ENCODE measurements around the gene HIF1A.
"Not testable (repeated sequence)": the region's sequence is repeated elsewhere in the genome, so short reads cannot be mapped to it uniquely, and the experiment has no call there.

The HIF1A gene

DNA sequence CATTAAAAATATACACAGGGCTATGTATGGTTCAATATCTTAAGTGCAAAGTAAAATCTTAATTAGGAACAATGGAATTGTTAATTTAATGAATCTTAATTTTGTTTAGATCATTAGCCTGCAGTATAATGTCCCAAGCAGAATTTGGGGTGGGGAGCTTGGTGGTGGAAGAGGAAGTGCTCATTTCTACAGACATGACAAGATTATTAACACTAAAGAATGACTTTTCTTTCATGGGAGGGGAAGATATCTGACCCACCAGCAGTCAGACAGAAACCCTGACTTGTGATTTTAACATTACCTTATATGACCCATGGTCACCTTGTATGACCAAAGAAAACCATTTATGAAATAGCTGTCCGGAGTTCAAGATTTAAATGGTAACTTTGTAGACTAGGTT, 41.3 kb upstream of the HIF1A start:
- FAIRE-seq (no peak), DNase-seq (ENCODE audit: insufficient read length, low spot score) (no peak)
- TF ChIP-seq SPI1 (IDR thresholded peaks at IDR 0.05; ENCODE audit: low read depth, low read length) (peak; percentile 74), POLR2A (IDR thresholded peaks at IDR 0.05; ENCODE audit: low read depth, low read length) (no peak)

DNA sequence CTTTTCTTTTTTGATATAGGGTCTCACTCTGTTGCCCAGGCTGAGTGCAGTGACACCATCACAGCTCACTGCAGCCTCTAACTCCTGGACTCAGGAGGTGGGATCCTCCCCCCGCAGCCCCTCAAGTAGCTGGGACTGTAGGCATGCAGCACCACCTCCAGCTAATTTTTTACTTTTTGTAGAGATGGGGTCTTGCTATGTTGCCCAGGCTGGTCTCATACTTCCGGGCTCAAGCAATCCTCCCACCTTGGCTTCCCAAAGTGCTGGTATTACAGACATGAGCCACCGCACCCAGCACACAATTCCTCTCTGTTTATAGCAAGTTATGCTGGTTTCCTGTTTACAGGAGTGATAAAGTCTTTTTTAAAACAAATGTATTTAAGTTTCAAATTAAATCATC, 39.5 kb upstream of the HIF1A start:
- no peak for TF ChIP-seq TAF1 (IDR thresholded peaks at IDR 0.05; ENCODE audit: low read depth, low read length)
- TF ChIP-seq PAX5 (IDR thresholded peaks at IDR 0.05; ENCODE audit: insufficient read depth, low read length, severe bottlenecking) = no peak
- TF ChIP-seq SPI1 (IDR thresholded peaks at IDR 0.05; ENCODE audit: low read depth, low read length) = no peak
- no peak for TF ChIP-seq POLR2AphosphoS5 (IDR thresholded peaks at IDR 0.05; ENCODE audit: low read depth, low read length)
- no peak for TF ChIP-seq POU2F2 (IDR thresholded peaks at IDR 0.05; ENCODE audit: low read depth, low read length)
- no peak for TF ChIP-seq POLR2A (IDR thresholded peaks at IDR 0.05; ENCODE audit: low read depth, low read length)
- DNase-seq (ENCODE audit: insufficient read length, low spot score) (no peak), FAIRE-seq (no peak)

DNA sequence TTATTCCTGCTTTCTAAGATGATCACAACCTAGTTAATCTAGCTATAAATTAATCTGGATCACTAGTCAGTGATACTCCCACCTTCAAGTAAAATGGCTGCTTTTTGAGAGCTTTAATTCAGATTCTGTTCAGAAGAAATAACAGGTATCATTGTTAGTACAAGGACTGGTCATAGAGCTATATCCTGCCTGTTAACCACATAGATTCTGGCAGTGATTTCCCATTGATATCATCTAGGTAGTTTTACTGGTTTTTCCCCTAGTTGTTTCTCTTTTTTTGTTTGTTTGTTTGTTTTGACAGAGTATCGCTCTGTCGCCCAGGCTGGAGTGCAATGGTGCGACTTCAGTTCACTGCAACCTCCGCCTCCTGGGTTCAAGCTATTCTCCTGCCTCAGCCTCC, 39.0 kb upstream of the HIF1A start:
- TF ChIP-seq SPI1 (IDR thresholded peaks at IDR 0.05; ENCODE audit: low read depth, low read length) = no peak
- no peak for FAIRE-seq
- no peak for DNase-seq (ENCODE audit: insufficient read length, low spot score)

DNA sequence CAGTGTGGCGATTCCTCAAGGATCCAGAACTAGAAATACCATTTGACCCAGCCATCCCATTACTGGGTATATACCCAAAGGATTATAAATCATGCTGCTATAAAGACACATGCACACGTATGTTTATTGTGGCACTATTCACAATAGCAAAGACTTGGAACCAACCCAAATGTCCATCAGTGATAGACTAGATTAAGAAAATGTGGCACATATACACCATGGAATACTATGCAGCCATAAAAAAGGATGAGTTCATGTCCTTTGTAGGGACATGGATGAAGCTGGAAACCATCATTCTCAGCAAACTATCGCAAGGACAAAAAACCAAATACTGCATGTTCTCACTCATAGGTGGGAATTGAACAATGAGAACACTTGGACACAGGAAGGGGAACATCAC, 37.2 kb upstream of the HIF1A start:
- DNase-seq (ENCODE audit: insufficient read length, low spot score); FAIRE-seq: not testable (repeated sequence)

DNA sequence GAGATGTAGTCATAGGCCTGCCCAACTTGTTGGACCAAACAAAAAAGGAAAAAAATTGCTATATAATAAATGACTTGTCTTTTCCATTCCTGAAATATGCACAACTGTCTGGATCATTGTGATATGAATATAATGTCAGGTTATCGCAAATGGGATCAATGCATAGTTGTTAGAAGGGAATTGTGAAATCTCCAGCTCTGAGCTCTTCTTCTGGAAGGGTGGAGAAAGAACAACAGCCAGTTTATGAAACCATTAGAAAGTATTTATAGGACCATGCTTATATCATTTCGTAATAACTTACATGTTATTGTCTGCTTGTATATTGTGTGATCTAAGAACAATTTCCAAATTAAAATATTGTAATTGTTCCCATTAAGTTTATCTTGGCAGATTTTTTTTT, 35.7 kb upstream of the HIF1A start:
- no peak for FAIRE-seq
- TF ChIP-seq TAF1 (IDR thresholded peaks at IDR 0.05; ENCODE audit: low read depth, low read length) (no peak), SPI1 (IDR thresholded peaks at IDR 0.05; ENCODE audit: low read depth, low read length) (no peak), POU2F2 (IDR thresholded peaks at IDR 0.05; ENCODE audit: low read depth, low read length) (no peak), PAX5 (IDR thresholded peaks at IDR 0.05; ENCODE audit: insufficient read depth, low read length, severe bottlenecking) (no peak), POLR2A (IDR thresholded peaks at IDR 0.05; ENCODE audit: low read depth, low read length) (no peak), POLR2AphosphoS5 (IDR thresholded peaks at IDR 0.05; ENCODE audit: low read depth, low read length) (no peak)
- DNase-seq (ENCODE audit: insufficient read length, low spot score) = no peak

DNA sequence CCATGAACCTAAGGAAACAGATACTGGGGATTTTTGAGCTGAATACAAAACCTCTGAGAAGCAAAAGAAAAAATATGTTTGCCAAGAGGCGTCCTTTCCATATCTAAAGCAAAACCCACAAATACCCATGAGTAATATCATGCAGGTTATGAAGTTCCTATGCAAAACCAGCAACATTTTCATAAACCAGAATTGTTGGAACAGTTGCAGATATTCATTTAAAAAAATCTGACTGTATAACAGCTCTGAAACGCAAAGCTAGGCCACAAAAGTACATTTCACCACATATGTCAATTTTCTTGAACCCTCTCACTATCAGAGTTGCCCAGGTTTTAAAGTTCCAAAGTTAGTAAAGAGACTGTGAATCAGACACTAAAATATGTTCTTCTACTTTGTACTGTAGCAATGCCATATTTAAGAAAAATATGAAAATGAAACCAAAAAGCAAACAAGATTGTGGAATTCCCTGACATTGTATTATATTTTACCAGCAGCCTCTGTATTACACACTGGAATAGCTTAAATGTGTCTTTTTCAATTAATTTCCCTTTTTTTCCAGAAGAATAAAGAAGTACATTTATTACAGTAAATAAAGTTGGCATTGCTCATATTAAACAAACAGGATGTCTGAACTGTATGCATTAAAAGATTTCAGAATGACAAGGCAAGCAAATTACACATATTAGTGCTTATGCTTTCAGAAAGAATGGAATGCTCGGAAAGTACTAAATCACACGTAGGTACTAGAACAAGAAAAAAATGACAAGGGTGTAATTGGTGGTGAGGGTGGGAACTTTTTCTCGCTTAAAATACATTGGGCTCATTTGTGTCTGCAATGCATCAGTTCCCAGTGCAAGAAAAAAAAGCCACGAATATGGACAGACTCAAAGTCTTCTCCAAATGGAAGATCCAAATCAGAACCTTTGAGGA, 33.6 kb upstream of the HIF1A start:
- TF ChIP-seq TAF1 (IDR thresholded peaks at IDR 0.05; ENCODE audit: low read depth, low read length) = no peak
- TF ChIP-seq POU2F2 (IDR thresholded peaks at IDR 0.05; ENCODE audit: low read depth, low read length) = peak; percentile 68; the same call in 1 of the 2 replicates
- DNase-seq (ENCODE audit: insufficient read length, low spot score) = no peak
- no peak for FAIRE-seq

DNA sequence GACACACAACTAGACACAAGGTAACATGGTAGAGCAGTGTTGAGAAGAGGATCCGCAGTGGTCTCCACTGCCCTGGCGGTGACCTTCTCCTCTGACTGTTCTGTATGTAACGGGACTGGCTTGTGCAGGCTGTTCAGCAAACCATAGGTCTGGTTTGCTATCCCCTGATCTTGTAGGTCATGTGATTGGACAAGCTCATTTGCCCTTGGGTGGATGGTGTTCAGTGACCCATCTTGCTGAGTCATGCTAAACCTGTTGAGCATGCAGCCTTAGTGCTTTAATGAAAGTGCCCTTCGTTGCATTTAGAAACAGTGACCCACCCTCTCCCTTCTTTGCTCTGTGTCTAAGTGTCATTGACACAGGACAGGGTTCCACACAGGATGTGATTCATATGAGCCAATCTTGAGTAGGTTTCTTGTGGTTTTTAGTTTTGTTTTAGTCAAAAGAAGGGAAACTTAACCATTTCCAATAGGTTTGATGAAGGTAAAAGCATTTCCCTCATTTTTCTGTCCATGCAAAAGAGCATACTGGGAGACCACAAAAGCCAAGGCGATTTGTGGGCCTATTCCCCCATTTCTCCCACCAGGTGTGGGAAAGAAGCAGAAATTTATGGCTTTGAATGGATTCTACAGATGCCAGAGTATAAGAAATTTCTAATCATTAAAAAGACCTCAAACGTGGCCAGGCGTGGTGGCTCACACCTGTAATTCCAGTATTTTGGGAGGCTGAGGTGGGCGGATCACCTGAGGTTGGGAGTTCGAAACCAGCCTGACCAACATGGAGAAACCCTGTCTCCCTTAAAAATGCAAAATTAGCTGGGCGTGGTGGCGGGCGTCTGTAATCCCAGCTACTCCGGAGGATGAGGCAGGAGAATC, 32.6 kb upstream of the HIF1A start:
- FAIRE-seq (peak; percentile 99), DNase-seq (ENCODE audit: insufficient read length, low spot score) (no peak)
- TF ChIP-seq SPI1 (IDR thresholded peaks at IDR 0.05; ENCODE audit: low read depth, low read length) (0 out of 2 replicates have a peak, but pooled peaks have one; percentile 18), POLR2AphosphoS5 (IDR thresholded peaks at IDR 0.05; ENCODE audit: low read depth, low read length) (peak; percentile 66; the same call in 1 of the 2 replicates), POU2F2 (IDR thresholded peaks at IDR 0.05; ENCODE audit: low read depth, low read length) (peak; percentile 93), PAX5 (IDR thresholded peaks at IDR 0.05; ENCODE audit: insufficient read depth, low read length, severe bottlenecking) (no peak), POLR2A (IDR thresholded peaks at IDR 0.05; ENCODE audit: low read depth, low read length) (peak; percentile 64; the same call in 1 of the 2 replicates), TAF1 (IDR thresholded peaks at IDR 0.05; ENCODE audit: low read depth, low read length) (peak; percentile 58)

DNA sequence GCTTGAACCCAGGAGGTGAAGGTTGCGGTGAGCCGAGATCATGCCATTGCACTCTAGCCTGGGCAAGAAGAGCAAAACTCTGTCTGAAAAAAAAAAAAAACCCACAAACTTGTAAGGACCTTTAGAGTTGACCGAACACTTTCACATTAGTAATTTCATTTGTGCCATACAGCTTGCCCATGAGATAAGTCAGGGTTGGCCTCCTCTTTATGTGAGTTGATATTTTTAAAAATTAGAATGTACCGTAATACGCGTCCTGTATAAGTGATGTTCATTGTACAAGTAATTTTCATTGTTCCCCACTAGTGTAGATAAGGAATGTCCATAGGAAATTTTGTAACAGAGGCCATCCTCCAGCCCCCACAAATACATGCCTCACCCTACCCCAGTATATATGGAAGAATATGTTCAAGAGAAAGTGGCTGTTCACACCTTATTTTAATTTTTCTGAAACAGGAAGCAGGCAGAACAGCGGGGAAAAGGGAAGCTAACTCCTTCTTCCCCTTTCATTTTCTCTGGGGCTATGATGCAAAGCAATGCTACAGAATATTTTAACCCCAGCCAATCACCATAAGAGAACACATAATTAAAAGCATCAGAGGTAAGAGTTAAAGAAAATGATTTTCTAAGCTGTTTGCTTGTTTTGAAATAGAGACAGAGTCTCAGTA, 31.9 kb upstream of the HIF1A start:
- peak; percentile 62 for FAIRE-seq
- DNase-seq (ENCODE audit: insufficient read length, low spot score) = no peak
- TF ChIP-seq POLR2A (IDR thresholded peaks at IDR 0.05; ENCODE audit: low read depth, low read length) (no peak), POU2F2 (IDR thresholded peaks at IDR 0.05; ENCODE audit: low read depth, low read length) (no peak), TAF1 (IDR thresholded peaks at IDR 0.05; ENCODE audit: low read depth, low read length) (no peak), PAX5 (IDR thresholded peaks at IDR 0.05; ENCODE audit: insufficient read depth, low read length, severe bottlenecking) (no peak), POLR2AphosphoS5 (IDR thresholded peaks at IDR 0.05; ENCODE audit: low read depth, low read length) (no peak), SPI1 (IDR thresholded peaks at IDR 0.05; ENCODE audit: low read depth, low read length) (peak; percentile 62)

DNA sequence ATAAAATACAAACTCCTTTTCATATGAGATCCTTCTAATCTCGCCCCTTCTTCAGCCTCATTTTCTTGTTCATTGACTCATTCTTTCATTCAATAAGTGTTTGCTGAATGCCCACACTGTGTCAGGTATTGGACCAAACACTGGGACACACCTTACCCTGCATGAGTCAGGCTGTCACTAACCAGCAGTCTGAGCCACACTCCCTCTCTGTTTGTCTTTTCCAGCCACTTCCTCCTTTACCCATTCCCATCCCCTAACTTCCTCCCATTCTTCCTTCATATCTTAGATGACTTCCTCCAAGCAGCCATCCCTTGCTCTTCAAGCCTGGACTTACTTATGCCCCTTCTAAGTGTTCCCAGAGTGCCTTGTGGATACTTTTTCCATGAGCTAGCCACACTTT, 27.0 kb upstream of the HIF1A start:
- DNase-seq (ENCODE audit: insufficient read length, low spot score) (no peak), FAIRE-seq (peak; percentile 80)
- TF ChIP-seq PAX5 (IDR thresholded peaks at IDR 0.05; ENCODE audit: insufficient read depth, low read length, severe bottlenecking) (no peak), POU2F2 (IDR thresholded peaks at IDR 0.05; ENCODE audit: low read depth, low read length) (no peak), SPI1 (IDR thresholded peaks at IDR 0.05; ENCODE audit: low read depth, low read length) (peak; percentile 47; the same call in 1 of the 2 replicates)

DNA sequence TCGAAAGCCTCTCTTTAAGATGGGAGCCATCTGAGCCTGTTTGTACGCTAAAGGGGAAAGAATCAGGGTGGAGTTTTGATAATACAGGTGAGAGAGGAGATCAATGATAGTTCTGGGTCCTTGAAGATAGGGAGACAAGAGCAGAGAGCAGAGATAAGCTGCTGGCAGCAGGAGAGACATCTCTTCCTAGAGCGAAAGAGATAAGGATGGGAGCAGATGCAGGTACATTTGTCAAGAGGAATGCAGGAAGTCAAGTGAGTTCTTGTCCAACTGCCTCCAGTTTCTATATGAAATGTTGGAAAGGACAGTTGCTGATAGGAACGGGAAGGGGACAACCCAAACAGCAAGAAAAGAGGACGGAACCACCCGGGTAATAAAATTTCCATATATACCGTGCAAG, 24.7 kb upstream of the HIF1A start:
- DNase-seq (ENCODE audit: insufficient read length, low spot score) = no peak
- peak; percentile 26 for FAIRE-seq
- TF ChIP-seq TAF1 (IDR thresholded peaks at IDR 0.05; ENCODE audit: low read depth, low read length) (no peak), POLR2A (IDR thresholded peaks at IDR 0.05; ENCODE audit: low read depth, low read length) (no peak), PAX5 (IDR thresholded peaks at IDR 0.05; ENCODE audit: insufficient read depth, low read length, severe bottlenecking) (no peak), SPI1 (IDR thresholded peaks at IDR 0.05; ENCODE audit: low read depth, low read length) (no peak), POU2F2 (IDR thresholded peaks at IDR 0.05; ENCODE audit: low read depth, low read length) (no peak), POLR2AphosphoS5 (IDR thresholded peaks at IDR 0.05; ENCODE audit: low read depth, low read length) (no peak)
